ENCODE data around the gene PCCA.
"Not testable (repeated sequence)": the region's sequence is repeated elsewhere in the genome, so short reads cannot be mapped to it uniquely, and the experiment has no call there.

- TF ChIP-seq CTCF (conservative IDR thresholded peaks at IDR 0.05; ENCODE audit: low read depth in 2 of 2); STAT1 (IDR thresholded peaks at IDR 0.05; ENCODE audit: unreplicated experiment); EZH2phosphoT487 (IDR thresholded peaks at IDR 0.05; ENCODE audit: unreplicated experiment); CREB1 (CRISPR knock-in tag; IDR thresholded peaks at IDR 0.05; ENCODE audit: low read depth); ZNF114 (CRISPR knock-in tag; IDR thresholded peaks at IDR 0.05); EZH2 (IDR thresholded peaks at IDR 0.05; ENCODE audit: low read depth, unreplicated experiment); ETS1 (IDR thresholded peaks at IDR 0.05); POLR2AphosphoS5 (IDR thresholded peaks at IDR 0.05; ENCODE audit: low read depth); REST (IDR thresholded peaks at IDR 0.05; ENCODE audit: unreplicated experiment); JUNB (IDR thresholded peaks at IDR 0.05; ENCODE audit: unreplicated experiment); NANOG (IDR thresholded peaks at IDR 0.05; ENCODE audit: borderline replicate concordance); ZNF462 (CRISPR knock-in tag; IDR thresholded peaks at IDR 0.05): not testable (repeated sequence)
Observed at GRCh38 chr13:100079003-100079402, 9.9 kb upstream of the PCCA start.

Data from GM23338 (cell line).